A673 (cell line): ENCODE results near the gene CD19. TPM values are rescaled to one million over a fixed set of nuclear protein-coding genes. Genes with fewer than 3 reads are reported as not detected.

Experiments used
- BruUV-seq: library from RNA; stranded (reverse); fragments of 400-500 nt; replicated peaks from 2 replicates; lab custom pipeline; 2021; lab: Mats Ljungman, UMichigan
- CTCF ChIA-PET: fragments of 300-600 bp; sonication (Branson Sonifier 250); formaldehyde crosslinking; loops from one replicate; lab custom pipeline; 2022; ENCODE audit warnings: antibody characterized with exemption; lab: Charles Lee
- POLR2A ChIA-PET: fragments of 300-600 bp; sonication (Branson Sonifier 250); formaldehyde crosslinking; loops from one replicate; lab custom pipeline; 2022; ENCODE audit warnings: antibody characterized with exemption; ENCODE audit not compliant: low non-redundant PET; lab: Charles Lee
- DNase-seq: peaks from one replicate; pipeline ENCODE4 v3.0.0-alpha.2; 2015; ENCODE audit warnings: low spot score
- H3K27ac ChIP-seq: fragments of 200-600 bp; sonication (generic); 2 replicates; pipeline ENCODE4 v1.5.1; 2016; ENCODE audit warnings: mixed run types, low read depth, mild to moderate bottlenecking, mixed read lengths, antibody characterized with exemption, low read length; ENCODE audit not compliant: poor library complexity, severe bottlenecking
- H3K27me3 ChIP-seq: fragments of 200-600 bp; sonication (generic); replicated peaks from 2 replicates; pipeline ENCODE4 v1.6.1; 2017; ENCODE audit warnings: mixed run types, low read depth, mild to moderate bottlenecking, mixed read lengths, antibody characterized with exemption, low read length; ENCODE audit not compliant: insufficient read depth, poor library complexity
- H3K36me3 ChIP-seq: fragments of 200-600 bp; sonication (generic); 2 replicates; pipeline ENCODE4 v1.6.1; 2016; ENCODE audit warnings: mixed run types, mild to moderate bottlenecking, mixed read lengths, antibody characterized with exemption, low read length; ENCODE audit not compliant: insufficient read depth, poor library complexity, severe bottlenecking
- H3K4me1 ChIP-seq: fragments of 200-600 bp; sonication (generic); 2 replicates; pipeline ENCODE4 v1.6.1; 2017; ENCODE audit warnings: mixed run types, mild to moderate bottlenecking, mixed read lengths, antibody characterized with exemption, low read length; ENCODE audit not compliant: insufficient read depth, poor library complexity, severe bottlenecking
- H3K4me3 ChIP-seq: fragments of 200-600 bp; sonication (generic); 2 replicates; pipeline ENCODE4 v1.5.1; 2016; ENCODE audit warnings: low read depth, mixed run types, mild to moderate bottlenecking, mixed read lengths, low read length; ENCODE audit not compliant: poor library complexity, severe bottlenecking
- H3K9me3 ChIP-seq: fragments of 200-600 bp; sonication (generic); 2 replicates; pipeline ENCODE4 v1.6.1; 2016; ENCODE audit warnings: mixed run types, low read depth, mild to moderate bottlenecking, mixed read lengths, antibody characterized with exemption, low read length; ENCODE audit not compliant: poor library complexity, severe bottlenecking
- EZH2 ChIP-seq: fragments of 200-600 bp; sonication (generic); IDR thresholded peaks from 2 replicates; pipeline ENCODE4 v1.6.1; 2017; ENCODE audit warnings: borderline replicate concordance, low read depth, mild to moderate bottlenecking, mixed read lengths, antibody characterized with exemption, low read length; ENCODE audit not compliant: poor library complexity, severe bottlenecking
- intact Hi-C: fragments of 100-400 bp; cut with micrococcal nuclease; formaldehyde crosslinking; loops from one replicate; pipeline ENCODE4 v1.10.0; 2022; ENCODE audit not compliant: unreplicated experiment
- total RNA-seq: library from RNA; stranded (reverse); gene quantifications from 2 replicates; pipeline ENCODE4 v1.2.3, GENCODE V29; 2021
- TF ChIP-seq, protein P1 (sequence below): fragments of 300-800, 200-600 bp; sonication (generic); conservative IDR thresholded peaks from 2 replicates; pipeline ENCODE4 v1.5.1; 2017; ENCODE audit warnings: low read depth, mild to moderate bottlenecking, antibody characterized with exemption, low read length, moderate library complexity, mixed read lengths

CD19 gene
- total RNA-seq, 1 experiment from 2014 or later: not detected

DNA sequence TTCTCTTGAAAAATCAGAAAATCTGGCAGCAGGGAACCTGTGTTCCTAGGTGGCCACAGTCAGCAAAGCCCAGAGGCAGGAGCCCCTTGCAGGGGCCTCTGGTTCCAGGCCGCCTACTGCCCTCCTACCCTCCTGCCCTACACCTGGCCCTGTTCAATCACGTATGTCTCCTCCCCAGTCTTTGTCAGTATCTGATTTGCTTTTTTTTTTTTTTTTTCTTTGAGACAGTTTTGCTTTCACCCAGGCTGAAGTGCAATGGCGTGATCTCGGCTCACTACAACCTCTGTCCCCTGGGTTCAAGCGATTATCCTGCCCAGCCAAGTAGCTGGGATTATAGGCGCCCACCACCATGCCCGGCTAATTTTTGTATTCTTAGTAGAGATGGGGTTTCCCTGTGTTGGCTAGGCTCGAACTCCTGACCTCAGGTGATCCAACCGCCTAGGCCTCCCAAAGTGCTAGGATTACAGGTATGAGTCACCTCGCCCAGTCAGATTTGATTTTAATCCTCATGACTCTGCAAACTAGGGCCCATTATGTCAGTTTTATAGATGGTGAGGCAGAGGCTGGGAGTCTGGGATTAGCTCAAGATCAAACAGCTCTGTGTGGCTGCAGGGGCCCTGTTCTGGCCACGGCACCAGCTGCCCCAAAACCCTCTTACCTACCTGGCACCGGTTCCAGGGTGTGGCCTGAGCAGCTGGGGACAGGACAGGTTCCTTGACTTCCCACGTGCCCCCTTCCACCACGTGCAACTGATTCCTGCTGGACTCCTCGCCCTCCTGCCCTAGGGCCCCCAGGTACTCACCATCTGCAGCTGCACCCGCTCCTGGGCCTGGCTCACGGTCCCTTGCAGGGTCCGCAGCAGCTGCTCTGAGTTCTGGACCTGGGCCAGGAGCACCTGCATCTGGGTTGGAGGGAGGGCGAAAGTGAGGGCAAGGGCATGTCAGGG, 21.4 kb upstream of the CD19 start:
- Histone ChIP-seq H3K4me3 (no peak overlapping the region), H3K27ac (no peak overlapping the region), H3K9me3 (no peaks in the 10 kb centered on the region), H3K4me1 (no peaks in the 10 kb centered on the region), H3K27me3 (no peaks in the 10 kb centered on the region), H3K36me3 (no peaks in the 10 kb centered on the region)
- intact Hi-C loops: no loop called here
- BruUV-seq: no TSS peak
- ChIA-PET POLR2A (no interaction called here), CTCF (no interaction called here)
- no peak for TF ChIP-seq EZH2
- TF ChIP-seq, protein P1, sequence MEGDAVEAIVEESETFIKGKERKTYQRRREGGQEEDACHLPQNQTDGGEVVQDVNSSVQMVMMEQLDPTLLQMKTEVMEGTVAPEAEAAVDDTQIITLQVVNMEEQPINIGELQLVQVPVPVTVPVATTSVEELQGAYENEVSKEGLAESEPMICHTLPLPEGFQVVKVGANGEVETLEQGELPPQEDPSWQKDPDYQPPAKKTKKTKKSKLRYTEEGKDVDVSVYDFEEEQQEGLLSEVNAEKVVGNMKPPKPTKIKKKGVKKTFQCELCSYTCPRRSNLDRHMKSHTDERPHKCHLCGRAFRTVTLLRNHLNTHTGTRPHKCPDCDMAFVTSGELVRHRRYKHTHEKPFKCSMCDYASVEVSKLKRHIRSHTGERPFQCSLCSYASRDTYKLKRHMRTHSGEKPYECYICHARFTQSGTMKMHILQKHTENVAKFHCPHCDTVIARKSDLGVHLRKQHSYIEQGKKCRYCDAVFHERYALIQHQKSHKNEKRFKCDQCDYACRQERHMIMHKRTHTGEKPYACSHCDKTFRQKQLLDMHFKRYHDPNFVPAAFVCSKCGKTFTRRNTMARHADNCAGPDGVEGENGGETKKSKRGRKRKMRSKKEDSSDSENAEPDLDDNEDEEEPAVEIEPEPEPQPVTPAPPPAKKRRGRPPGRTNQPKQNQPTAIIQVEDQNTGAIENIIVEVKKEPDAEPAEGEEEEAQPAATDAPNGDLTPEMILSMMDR: no peak
- DNase-seq: no peak

DNA sequence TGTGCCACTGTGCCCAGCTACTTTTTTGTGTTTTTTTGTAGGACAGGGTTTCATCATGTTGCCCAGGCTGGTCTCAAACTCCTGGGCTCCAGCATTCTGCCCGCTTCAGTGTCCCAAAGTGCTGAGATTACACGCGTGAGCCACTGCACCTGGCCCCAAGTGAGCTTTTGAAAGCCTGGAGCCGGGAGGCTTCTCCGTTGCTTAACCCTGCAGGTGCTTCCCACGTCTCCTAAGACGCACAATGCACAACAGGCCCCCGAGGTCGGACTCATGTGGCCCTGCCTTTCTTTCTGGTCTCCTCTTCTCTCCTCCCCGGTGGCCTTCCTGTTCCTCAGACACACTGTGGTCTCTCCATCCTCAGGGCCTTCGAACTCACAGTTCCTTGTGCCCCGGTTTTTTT, 19.2 kb upstream of the CD19 start:
- CTCF ChIA-PET: no interaction called here
- no peak for TF ChIP-seq EZH2
- TF ChIP-seq, protein P1: no peak
- intact Hi-C loops: no loop called here

DNA sequence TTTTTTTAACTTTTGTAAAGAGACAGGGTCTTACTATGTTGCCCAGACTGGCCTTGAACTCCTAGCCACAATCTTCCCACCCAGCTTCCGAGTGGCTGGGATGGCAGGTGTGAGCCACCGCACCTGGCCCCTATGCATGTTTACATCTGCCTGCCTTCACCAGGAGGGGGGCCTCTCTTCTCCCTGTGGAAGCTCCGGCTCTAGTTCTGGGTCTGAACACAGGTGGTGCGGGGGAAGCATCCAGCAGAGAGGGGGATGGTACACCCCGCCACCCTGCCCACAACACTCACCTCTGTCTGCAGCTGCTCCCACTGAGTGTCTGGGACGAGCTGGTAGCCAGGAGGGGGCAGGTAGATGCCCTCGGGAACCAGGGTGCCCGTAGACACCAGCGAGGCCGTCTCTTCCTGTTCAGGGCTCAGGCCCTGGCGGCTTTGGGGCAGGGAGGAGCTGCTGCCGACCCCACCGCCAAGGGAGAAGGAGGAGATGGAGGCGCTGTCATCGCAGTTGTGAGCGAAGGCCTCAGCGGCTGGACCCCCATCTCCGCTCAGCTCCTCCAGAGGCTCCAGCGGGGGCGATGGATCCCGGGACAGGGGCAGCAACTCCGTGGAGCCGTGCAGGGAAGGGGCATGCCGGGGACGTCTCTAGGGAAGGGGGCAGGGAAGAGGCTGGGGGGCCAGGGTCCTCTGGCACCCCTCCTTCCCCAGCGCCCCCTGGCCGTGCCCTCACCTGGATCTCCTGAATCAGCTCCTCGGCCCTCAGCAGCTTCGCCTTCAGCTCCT, 17.6 kb upstream of the CD19 start:
- no peak overlapping the region for H3K27ac ChIP-seq
- no peaks in the 10 kb centered on the region for H3K27me3 ChIP-seq
- no TSS peak for BruUV-seq
- no peaks in the 10 kb centered on the region for H3K36me3 ChIP-seq
- ChIA-PET POLR2A (interaction anchor here (0.7 kb wide), 1 partner anchor 427 kb away, joined by 3 read pairs; no protein-coding TSS in a partner anchor), CTCF (no interaction called here)
- no peaks in the 10 kb centered on the region for H3K4me1 ChIP-seq
- intact Hi-C loops: no loop called here
- H3K4me3 ChIP-seq: no peak overlapping the region
- no peak for DNase-seq
- no peaks in the 10 kb centered on the region for H3K9me3 ChIP-seq
- TF ChIP-seq EZH2: no peak
- TF ChIP-seq, protein P1: no peak

More for the DNA sequence above, 19.2 kb upstream of the CD19 start:
- no peak overlapping the region for H3K27ac ChIP-seq
- H3K4me3 ChIP-seq: no peak overlapping the region
- POLR2A ChIA-PET: interaction anchor here (0.6 kb wide), 1 partner anchor 62 kb away, joined by 3 read pairs; no protein-coding TSS in a partner anchor
- BruUV-seq: no TSS peak
- DNase-seq: no peak
- no peaks in the 10 kb centered on the region for H3K9me3 ChIP-seq
- no peaks in the 10 kb centered on the region for H3K36me3 ChIP-seq
- no peaks in the 10 kb centered on the region for H3K4me1 ChIP-seq
- no peaks in the 10 kb centered on the region for H3K27me3 ChIP-seq
